K562 (cell line): ENCODE measurements around the gene CD52. TPM values are rescaled to one million over a fixed set of nuclear protein-coding genes. Genes with fewer than 3 reads are reported as not detected.

ENCODE experiments used
- ETV6 ChIP-seq, 3 experiments: fragments of 150-350 bp in 1 of 3; sonication (generic) in 1 of 3; formaldehyde crosslinking in 1 of 3; IDR thresholded peaks; 2 replicates each; pipeline versions ENCODE4 v1.6.1 to v1.8.0; 2014 to 2022; ENCODE audit warnings: borderline replicate concordance in 2 of 3, low read depth in 2 of 3, antibody characterized with exemption in 1 of 3, low read length in 1 of 3, mild to moderate bottlenecking in 1 of 3, missing genetic modification reagents in 1 of 3
- EWSR1 ChIP-seq: fragments of 450-650 bp; IDR thresholded peaks from 2 replicates; pipeline ENCODE4 v1.6.1; 2018; ENCODE audit warnings: borderline replicate concordance, mild to moderate bottlenecking, low read depth, moderate library complexity; ENCODE audit not compliant: partially characterized antibody
- FOXA1 ChIP-seq: fragments of 450-650 bp; IDR thresholded peaks from 2 replicates; pipeline ENCODE4 v1.6.1; 2016; ENCODE audit warnings: mild to moderate bottlenecking, borderline replicate concordance
- MYNN ChIP-seq, 2 experiments: sonication (generic); formaldehyde crosslinking in 1 of 2; IDR thresholded peaks; 2 replicates each; pipeline versions ENCODE4 v1.5.0 to v1.6.1; 2016 to 2020; ENCODE audit warnings: antibody characterized with exemption in 1 of 2, missing genetic modification reagents in 1 of 2
- NCOR1 ChIP-seq: fragments of 450-650 bp; IDR thresholded peaks from 2 replicates; pipeline ENCODE4 v1.6.1; 2016; ENCODE audit warnings: mild to moderate bottlenecking, moderate library complexity
- SFPQ ChIP-seq: fragments of 200-400 bp; formaldehyde crosslinking; IDR thresholded peaks from 2 replicates; pipeline ENCODE4 v1.6.1; 2017; ENCODE audit warnings: mild to moderate bottlenecking, low read depth, low read length, moderate library complexity
- SREBF2 ChIP-seq: sonication (generic); formaldehyde crosslinking; IDR thresholded peaks from 2 replicates; pipeline ENCODE4 v1.4.0; 2020; ENCODE audit warnings: mild to moderate bottlenecking, missing genetic modification reagents
- TARDBP ChIP-seq: fragments of 450-650 bp; IDR thresholded peaks from 2 replicates; pipeline ENCODE4 v1.6.1; 2016
- TBP ChIP-seq: optimal IDR thresholded peaks from 2 replicates; pipeline ENCODE3; 2011; ENCODE audit warnings: low read depth, low read length, improper control_type of control experiment
- ZNF75A ChIP-seq: fragments of 450-650 bp; formaldehyde crosslinking; IDR thresholded peaks from 2 replicates; pipeline ENCODE4 v1.4.0; 2020; ENCODE audit warnings: mild to moderate bottlenecking
- polyA plus RNA-seq, 8 experiments: library from polyadenylated mRNA; depleted of rRNA in 4 of 8; stranded (reverse) in 5 of 8; unstranded in 3 of 8; fragments of >200 nt; fragmentation: Nextera tagmentation in 2 of 8; fragmentation: Illumina TruSeq in 1 of 8; extraction: Ambion mirVana in 2 of 8; extraction: Trizol in 1 of 8; gene quantifications; 2 replicates each; pipeline versions ENCODE4 v1.2.1 to v1.2.3, GENCODE V29; 2011 to 2014; ENCODE audit warnings: inconsistent platforms in 1 of 8, missing spikeins in 1 of 8
- total RNA-seq, 7 experiments: library from RNA; depleted of rRNA in 6 of 7; stranded (reverse); fragments of >200 nt in 6 of 7; fragmentation: Illumina TruSeq in 2 of 7; extraction: Trizol in 2 of 7; gene quantifications; 2 replicates each; pipeline versions ENCODE4 v1.2.1 to v1.2.3, GENCODE V29; 2011 to 2021; ENCODE audit warnings: low replicate concordance in 1 of 7
- TF ChIP-seq, protein P1 (sequence below): fragments of 450-650 bp; IDR thresholded peaks from 2 replicates; pipeline ENCODE4 v1.6.1; 2017; ENCODE audit warnings: mild to moderate bottlenecking, moderate library complexity
- TF ChIP-seq, protein P2 (sequence below): fragments of 250-450 bp; sonication (Bioruptor Pico); IDR thresholded peaks from 2 replicates; pipeline ENCODE4 v1.8.0; 2022; ENCODE audit warnings: moderate library complexity, mild to moderate bottlenecking, inconsistent platforms

The CD52 gene
- total and polyA plus RNA-seq, 9 of the 15 experiments (the other 6 are each of a cell fraction or from before 2014, with no cell fraction given), result 34.9 to 488 (median 173) TPM

DNA sequence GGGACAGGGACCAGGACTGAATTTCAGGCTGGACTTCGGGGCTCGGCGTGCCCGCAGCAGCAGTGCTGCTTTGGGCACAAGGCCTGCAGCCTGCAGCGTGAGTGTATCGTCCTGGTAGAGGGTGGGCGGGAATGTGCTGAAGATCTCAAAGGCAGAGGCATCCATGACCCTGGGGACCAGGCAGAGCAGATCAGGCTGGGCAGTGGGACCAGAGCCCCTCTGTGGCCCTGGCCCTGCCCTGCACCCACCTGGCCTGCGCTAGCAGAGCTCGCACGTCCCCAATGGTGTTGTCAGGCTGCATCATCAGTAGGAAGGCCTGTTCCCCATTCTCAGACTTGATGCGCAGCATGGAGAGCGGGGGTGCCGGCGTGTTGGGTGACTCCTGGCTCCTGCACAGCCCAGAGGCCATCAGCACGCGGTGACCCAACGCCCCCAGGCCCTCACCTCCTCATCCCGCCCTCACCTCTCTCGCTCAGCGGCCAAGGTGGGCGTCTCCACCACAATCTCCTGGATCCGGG lies 35.3 kb upstream of the CD52 start (continued):
- TF ChIP-seq, protein P1, sequence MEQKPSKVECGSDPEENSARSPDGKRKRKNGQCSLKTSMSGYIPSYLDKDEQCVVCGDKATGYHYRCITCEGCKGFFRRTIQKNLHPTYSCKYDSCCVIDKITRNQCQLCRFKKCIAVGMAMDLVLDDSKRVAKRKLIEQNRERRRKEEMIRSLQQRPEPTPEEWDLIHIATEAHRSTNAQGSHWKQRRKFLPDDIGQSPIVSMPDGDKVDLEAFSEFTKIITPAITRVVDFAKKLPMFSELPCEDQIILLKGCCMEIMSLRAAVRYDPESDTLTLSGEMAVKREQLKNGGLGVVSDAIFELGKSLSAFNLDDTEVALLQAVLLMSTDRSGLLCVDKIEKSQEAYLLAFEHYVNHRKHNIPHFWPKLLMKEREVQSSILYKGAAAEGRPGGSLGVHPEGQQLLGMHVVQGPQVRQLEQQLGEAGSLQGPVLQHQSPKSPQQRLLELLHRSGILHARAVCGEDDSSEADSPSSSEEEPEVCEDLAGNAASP, result no peak
- TF ChIP-seq FOXA1 (no peak), EWSR1 (no peak), TARDBP (no peak), SFPQ (no peak), TBP (no peak), MYNN (IDR thresholded peaks at IDR 0.05) (no peak), MYNN (CRISPR knock-in tag; IDR thresholded peaks at IDR 0.05) (no peak), NCOR1 (no peak), ETV6 (IDR thresholded peaks at IDR 0.05; ENCODE audit: borderline replicate concordance in 1 of 2, low read depth in 2 of 2, low read length in 1 of 2) (no peak), ETV6 (CRISPR knock-in tag; IDR thresholded peaks at IDR 0.05; ENCODE audit: borderline replicate concordance) (no peak), SREBF2 (CRISPR knock-in tag) (no peak), ZNF75A (CRISPR knock-in tag) (no peak)
- TF ChIP-seq, protein P2, sequence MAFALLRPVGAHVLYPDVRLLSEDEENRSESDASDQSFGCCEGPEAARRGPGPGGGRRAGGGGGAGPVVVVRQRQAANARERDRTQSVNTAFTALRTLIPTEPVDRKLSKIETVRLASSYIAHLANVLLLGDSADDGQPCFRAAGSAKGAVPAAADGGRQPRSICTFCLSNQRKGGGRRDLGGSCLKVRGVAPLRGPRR (CRISPR knock-in tag), result no peak
